ENCODE data around the gene SLC13A4. TPM values are rescaled to one million over a fixed set of nuclear protein-coding genes. Genes with fewer than 3 reads are reported as not detected.

SLC13A4 gene
- total and polyA plus RNA-seq, 2 of the 13 experiments (the other 11 are each of a cell fraction or from before 2014, with no cell fraction given) = 0.04 TPM; not detected in 1

DNA sequence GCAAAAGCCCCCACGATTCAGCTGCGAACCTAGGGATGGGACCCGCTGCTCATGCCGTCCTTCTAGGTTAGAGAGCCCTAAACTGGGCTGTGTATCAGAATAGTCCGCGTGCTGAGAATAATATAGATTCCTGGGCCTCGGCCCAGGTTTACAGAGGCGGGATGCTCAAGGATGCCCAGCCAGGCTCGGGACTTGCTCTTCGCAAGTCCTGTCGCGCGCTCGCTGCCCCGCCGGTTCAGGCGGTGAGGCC lies 65.9 kb downstream of the SLC13A4 start (continued):
- TF ChIP-seq MLX (CRISPR knock-in tag; IDR thresholded peaks at IDR 0.05) (no peak), ZNF350 (CRISPR knock-in tag; IDR thresholded peaks at IDR 0.05; ENCODE audit: borderline replicate concordance, low read depth) (no peak), ZBTB1 (CRISPR knock-in tag; IDR thresholded peaks at IDR 0.05; ENCODE audit: borderline replicate concordance) (no peak), PAX8 (CRISPR knock-in tag; IDR thresholded peaks at IDR 0.05; ENCODE audit: borderline replicate concordance) (no peak), ZNF83 (CRISPR knock-in tag; IDR thresholded peaks at IDR 0.05; ENCODE audit: borderline replicate concordance) (peak; percentile 76; the same call in 1 of the 2 replicates), NR2F1 (CRISPR knock-in tag; IDR thresholded peaks at IDR 0.05) (no peak), RCOR2 (CRISPR knock-in tag; IDR thresholded peaks at IDR 0.05) (0 out of 2 replicates have a peak, but pooled peaks have one; percentile 22), NR2F2 (IDR thresholded peaks at IDR 0.05; ENCODE audit: borderline replicate concordance, low read depth) (no peak), GPN1 (CRISPR knock-in tag; IDR thresholded peaks at IDR 0.05; ENCODE audit: borderline replicate concordance) (no peak), ZBTB3 (CRISPR knock-in tag; IDR thresholded peaks at IDR 0.05; ENCODE audit: borderline replicate concordance, low read depth) (no peak; the same call in 1 of the 2 replicates), ZNF264 (CRISPR knock-in tag; IDR thresholded peaks at IDR 0.05) (no peak), ZNF34 (CRISPR knock-in tag; IDR thresholded peaks at IDR 0.05; ENCODE audit: borderline replicate concordance) (no peak), ZFP91 (CRISPR knock-in tag; IDR thresholded peaks at IDR 0.05; ENCODE audit: borderline replicate concordance) (no peak), ZNF562 (CRISPR knock-in tag; IDR thresholded peaks at IDR 0.05; ENCODE audit: borderline replicate concordance) (no peak), RAD21 (CRISPR knock-in tag; IDR thresholded peaks at IDR 0.05) (no peak), HNRNPLL (IDR thresholded peaks at IDR 0.05; ENCODE audit: low read depth, low read length, poor library complexity, severe bottlenecking) (no peak), ZZZ3 (CRISPR knock-in tag; IDR thresholded peaks at IDR 0.05; ENCODE audit: borderline replicate concordance) (no peak), MLXIP (CRISPR knock-in tag; IDR thresholded peaks at IDR 0.05; ENCODE audit: borderline replicate concordance) (no peak)
- TF ChIP-seq, protein P1, sequence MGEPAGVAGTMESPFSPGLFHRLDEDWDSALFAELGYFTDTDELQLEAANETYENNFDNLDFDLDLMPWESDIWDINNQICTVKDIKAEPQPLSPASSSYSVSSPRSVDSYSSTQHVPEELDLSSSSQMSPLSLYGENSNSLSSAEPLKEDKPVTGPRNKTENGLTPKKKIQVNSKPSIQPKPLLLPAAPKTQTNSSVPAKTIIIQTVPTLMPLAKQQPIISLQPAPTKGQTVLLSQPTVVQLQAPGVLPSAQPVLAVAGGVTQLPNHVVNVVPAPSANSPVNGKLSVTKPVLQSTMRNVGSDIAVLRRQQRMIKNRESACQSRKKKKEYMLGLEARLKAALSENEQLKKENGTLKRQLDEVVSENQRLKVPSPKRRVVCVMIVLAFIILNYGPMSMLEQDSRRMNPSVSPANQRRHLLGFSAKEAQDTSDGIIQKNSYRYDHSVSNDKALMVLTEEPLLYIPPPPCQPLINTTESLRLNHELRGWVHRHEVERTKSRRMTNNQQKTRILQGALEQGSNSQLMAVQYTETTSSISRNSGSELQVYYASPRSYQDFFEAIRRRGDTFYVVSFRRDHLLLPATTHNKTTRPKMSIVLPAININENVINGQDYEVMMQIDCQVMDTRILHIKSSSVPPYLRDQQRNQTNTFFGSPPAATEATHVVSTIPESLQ (CRISPR knock-in tag; conservative IDR thresholded peaks at IDR 0.05) = peak; percentile 45; the same call in 1 of the 2 replicates

Data from HepG2 (cell line).